ENCODE measurements around the gene MYBPC1. TPM values are rescaled to one million over a fixed set of nuclear protein-coding genes. Genes with fewer than 3 reads are reported as not detected.
A peak's percentile ranks its signal among the peaks of the same experiment; 100 is the strongest.
"Not testable (repeated sequence)": the region's sequence is repeated elsewhere in the genome, so short reads cannot be mapped to it uniquely, and the experiment has no call there.

Gene MYBPC1
- total RNA-seq, 1 experiment from 2014 or later: not detected

- H3K4me3 ChIP-seq (ENCODE audit: insufficient read depth, low read depth, low read length): no peak overlapping the region
- H3K27me3 ChIP-seq (ENCODE audit: control insufficient read depth, insufficient read depth, low read length): no peaks in the 10 kb centered on the region
- no peak for DNase-seq
- no peaks in the 10 kb centered on the region for H3K36me3 ChIP-seq (replicated peaks; ENCODE audit: control insufficient read depth, insufficient read depth, low read length)
Observed at GRCh38 chr12:101654442-101654841, 59.7 kb downstream of the MYBPC1 start.

GRCh38 chr12:101655393-101655792 lies 60.6 kb downstream of the MYBPC1 start:
- H3K4me3 ChIP-seq (ENCODE audit: insufficient read depth, low read depth, low read length): no peak overlapping the region
- H3K27me3 ChIP-seq (ENCODE audit: control insufficient read depth, insufficient read depth, low read length): no peaks in the 10 kb centered on the region
- no peaks in the 10 kb centered on the region for H3K36me3 ChIP-seq (replicated peaks; ENCODE audit: control insufficient read depth, insufficient read depth, low read length)
- no peak for DNase-seq

GRCh38 chr12:101660662-101661061 lies 65.9 kb downstream of the MYBPC1 start:
- H3K4me3 ChIP-seq (ENCODE audit: insufficient read depth, low read depth, low read length); H3K36me3 ChIP-seq (replicated peaks; ENCODE audit: control insufficient read depth, insufficient read depth, low read length); H3K27me3 ChIP-seq (ENCODE audit: control insufficient read depth, insufficient read depth, low read length); DNase-seq: not testable (repeated sequence)

GRCh38 chr12:101663298-101663697 lies 68.5 kb downstream of the MYBPC1 start:
- H3K27me3 ChIP-seq (ENCODE audit: control insufficient read depth, insufficient read depth, low read length): no peaks in the 10 kb centered on the region
- no peak overlapping the region for H3K4me3 ChIP-seq (ENCODE audit: insufficient read depth, low read depth, low read length)
- H3K36me3 ChIP-seq (replicated peaks; ENCODE audit: control insufficient read depth, insufficient read depth, low read length): no peaks in the 10 kb centered on the region
- no peak for DNase-seq

GRCh38 chr12:101664992-101665391 lies 70.2 kb downstream of the MYBPC1 start:
- DNase-seq: no peak
- H3K4me3 ChIP-seq (ENCODE audit: insufficient read depth, low read depth, low read length): no peak overlapping the region
- H3K36me3 ChIP-seq (replicated peaks; ENCODE audit: control insufficient read depth, insufficient read depth, low read length): no peaks in the 10 kb centered on the region
- no peaks in the 10 kb centered on the region for H3K27me3 ChIP-seq (ENCODE audit: control insufficient read depth, insufficient read depth, low read length)

GRCh38 chr12:101666052-101666728 lies 71.4 kb downstream of the MYBPC1 start:
- no peak overlapping the region for H3K4me3 ChIP-seq (ENCODE audit: insufficient read depth, low read depth, low read length)
- no peaks in the 10 kb centered on the region for H3K36me3 ChIP-seq (replicated peaks; ENCODE audit: control insufficient read depth, insufficient read depth, low read length)
- H3K27me3 ChIP-seq (ENCODE audit: control insufficient read depth, insufficient read depth, low read length): no peaks in the 10 kb centered on the region
- no peak for DNase-seq

- H3K36me3 ChIP-seq (replicated peaks; ENCODE audit: control insufficient read depth, insufficient read depth, low read length): no peaks in the 10 kb centered on the region
- H3K27me3 ChIP-seq (ENCODE audit: control insufficient read depth, insufficient read depth, low read length): no peaks in the 10 kb centered on the region
- no peak for DNase-seq
- no peak overlapping the region for H3K4me3 ChIP-seq (ENCODE audit: insufficient read depth, low read depth, low read length)
Observed at GRCh38 chr12:101667591-101667990, 72.8 kb downstream of the MYBPC1 start.

- Histone ChIP-seq H3K4me3 (ENCODE audit: insufficient read depth, low read depth, low read length) (no peak overlapping the region), H3K27me3 (ENCODE audit: control insufficient read depth, insufficient read depth, low read length) (no peaks in the 10 kb centered on the region), H3K36me3 (replicated peaks; ENCODE audit: control insufficient read depth, insufficient read depth, low read length) (no peaks in the 10 kb centered on the region)
- DNase-seq: peak; percentile 14
Observed at GRCh38 chr12:101670007-101670671, 75.4 kb downstream of the MYBPC1 start.

- H3K36me3 ChIP-seq (replicated peaks; ENCODE audit: control insufficient read depth, insufficient read depth, low read length): no peaks in the 10 kb centered on the region
- no peak overlapping the region for H3K4me3 ChIP-seq (ENCODE audit: insufficient read depth, low read depth, low read length)
- H3K27me3 ChIP-seq (ENCODE audit: control insufficient read depth, insufficient read depth, low read length): no peaks in the 10 kb centered on the region
- no peak for DNase-seq
Observed at GRCh38 chr12:101671157-101671791, 76.5 kb downstream of the MYBPC1 start.

GRCh38 chr12:101671833-101672232 lies 77.1 kb downstream of the MYBPC1 start:
- no peak for DNase-seq
- Histone ChIP-seq H3K27me3 (ENCODE audit: control insufficient read depth, insufficient read depth, low read length) (no peaks in the 10 kb centered on the region), H3K4me3 (ENCODE audit: insufficient read depth, low read depth, low read length) (no peak overlapping the region), H3K36me3 (replicated peaks; ENCODE audit: control insufficient read depth, insufficient read depth, low read length) (no peaks in the 10 kb centered on the region)

GRCh38 chr12:101675555-101675954 lies 80.8 kb downstream of the MYBPC1 start:
- Histone ChIP-seq H3K27me3 (ENCODE audit: control insufficient read depth, insufficient read depth, low read length) (no peaks in the 10 kb centered on the region), H3K36me3 (replicated peaks; ENCODE audit: control insufficient read depth, insufficient read depth, low read length) (no peaks in the 10 kb centered on the region), H3K4me3 (ENCODE audit: insufficient read depth, low read depth, low read length) (no peak overlapping the region)
- DNase-seq: no peak

GRCh38 chr12:101676497-101676896 lies 81.7 kb downstream of the MYBPC1 start:
- H3K27me3 ChIP-seq (ENCODE audit: control insufficient read depth, insufficient read depth, low read length); DNase-seq; H3K4me3 ChIP-seq (ENCODE audit: insufficient read depth, low read depth, low read length); H3K36me3 ChIP-seq (replicated peaks; ENCODE audit: control insufficient read depth, insufficient read depth, low read length): not testable (repeated sequence)

- DNase-seq: no peak
- H3K4me3 ChIP-seq (ENCODE audit: insufficient read depth, low read depth, low read length): no peak overlapping the region
- no peaks in the 10 kb centered on the region for H3K36me3 ChIP-seq (replicated peaks; ENCODE audit: control insufficient read depth, insufficient read depth, low read length)
- H3K27me3 ChIP-seq (ENCODE audit: control insufficient read depth, insufficient read depth, low read length): no peaks in the 10 kb centered on the region
Observed at GRCh38 chr12:101678081-101678480, 83.3 kb downstream of the MYBPC1 start.

GRCh38 chr12:101680240-101680639 lies 85.5 kb downstream of the MYBPC1 start:
- DNase-seq: no peak
- Histone ChIP-seq H3K4me3 (ENCODE audit: insufficient read depth, low read depth, low read length) (no peak overlapping the region), H3K36me3 (replicated peaks; ENCODE audit: control insufficient read depth, insufficient read depth, low read length) (no peaks in the 10 kb centered on the region), H3K27me3 (ENCODE audit: control insufficient read depth, insufficient read depth, low read length) (no peaks in the 10 kb centered on the region)

- Histone ChIP-seq H3K27me3 (ENCODE audit: control insufficient read depth, insufficient read depth, low read length) (no peaks in the 10 kb centered on the region), H3K4me3 (ENCODE audit: insufficient read depth, low read depth, low read length) (no peak overlapping the region), H3K36me3 (replicated peaks; ENCODE audit: control insufficient read depth, insufficient read depth, low read length) (no peaks in the 10 kb centered on the region)
- DNase-seq: no peak
Observed at GRCh38 chr12:101680647-101681046, 85.9 kb downstream of the MYBPC1 start.

All from H7 (cell line).